ENCODE measurements around the gene KRTAP5-2. TPM values are rescaled to one million over a fixed set of nuclear protein-coding genes. Genes with fewer than 3 reads are reported as not detected.
A peak's percentile ranks its signal among the peaks of the same experiment; 100 is the strongest.
"Not testable (repeated sequence)": the region's sequence is repeated elsewhere in the genome, so short reads cannot be mapped to it uniquely, and the experiment has no call there.

KRTAP5-2 gene
- total RNA-seq (not detected), polyA plus RNA-seq (0.46 TPM)

- Histone ChIP-seq H3K27ac (ENCODE audit: low read depth, low read length) (no peak within 1 kb of the TSS), H3K4me3 (ENCODE audit: low read length) (no peak within 1 kb of the TSS), H3K4me1 (ENCODE audit: insufficient read depth, low read length) (peaks cover 4% of the 10 kb centered on the region), H3K9me3 (ENCODE audit: low read length) (no peaks in the 10 kb centered on the region), H3K36me3 (ENCODE audit: insufficient read depth, low read length) (no peaks in the 10 kb centered on the region), H3K27me3 (ENCODE audit: insufficient read depth, low read length, poor library complexity, severe bottlenecking) (no peaks in the 10 kb centered on the region)
- ChIA-PET POLR2A (no interaction called here), CTCF (no interaction called here)
- DNase-seq = no peak
- H3K9me3 Mint-ChIP-seq = peaks cover 0 to 2% (median 0%) of the 10 kb centered on the region in 5 donors
- H3K4me1 Mint-ChIP-seq = peaks cover 8 to 10% (median 9%) of the 10 kb centered on the region in 3 donors
- H3K27me3 Mint-ChIP-seq = peaks cover 20 to 70% of the 10 kb centered on the region in 2 donors
- H3K36me3 Mint-ChIP-seq = peaks cover 0 to 4% (median 0%) of the 10 kb centered on the region in 3 donors
- H3K4me3 Mint-ChIP-seq = no peak within 1 kb of the TSS
- H3K27ac Mint-ChIP-seq = peak within 1 kb of the TSS in 3 of 8 donors; percentile 73 to 82 (median 74)
Measured at GRCh38 chr11:1597994-1598380, at the start of gene KRTAP5-2. TSS of gene KRTAP5-2 (minus strand) at chr11:1598294. CDS start at chr11:1598250, 44 bp downstream.

DNA sequence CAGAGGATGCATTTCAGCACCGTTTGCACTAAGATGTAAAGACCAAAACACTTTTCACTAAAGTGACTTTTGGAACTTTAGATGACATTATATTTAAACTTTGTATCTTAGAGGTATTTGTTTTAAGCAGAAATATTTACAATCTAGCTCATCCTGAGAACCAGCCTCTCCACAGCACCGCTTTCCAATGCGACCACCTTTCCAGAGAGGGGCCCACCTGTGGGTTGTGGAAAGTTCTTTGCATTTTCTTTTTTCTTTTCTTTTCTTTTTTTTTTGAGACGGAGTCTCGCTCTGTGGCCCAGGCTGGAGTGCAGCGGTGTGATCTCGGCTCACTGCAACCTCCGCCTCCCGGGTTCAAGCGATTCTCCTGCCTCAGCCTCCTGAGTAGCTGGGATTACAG, 48.4 kb upstream of the KRTAP5-2 start:
- H3K4me3 ChIP-seq (ENCODE audit: low read length); H3K36me3 Mint-ChIP-seq; H3K27ac Mint-ChIP-seq; H3K9me3 ChIP-seq (ENCODE audit: low read length); H3K9me3 Mint-ChIP-seq; H3K4me1 Mint-ChIP-seq; H3K4me1 ChIP-seq (ENCODE audit: insufficient read depth, low read length); H3K36me3 ChIP-seq (ENCODE audit: insufficient read depth, low read length); H3K4me3 Mint-ChIP-seq; CTCF ChIA-PET; H3K27me3 ChIP-seq (ENCODE audit: insufficient read depth, low read length, poor library complexity, severe bottlenecking); POLR2A ChIA-PET; DNase-seq; H3K27ac ChIP-seq (ENCODE audit: low read depth, low read length): not testable (repeated sequence)
- H3K27me3 Mint-ChIP-seq = peaks cover 7 to 11% of the 10 kb centered on the region in 2 donors

DNA sequence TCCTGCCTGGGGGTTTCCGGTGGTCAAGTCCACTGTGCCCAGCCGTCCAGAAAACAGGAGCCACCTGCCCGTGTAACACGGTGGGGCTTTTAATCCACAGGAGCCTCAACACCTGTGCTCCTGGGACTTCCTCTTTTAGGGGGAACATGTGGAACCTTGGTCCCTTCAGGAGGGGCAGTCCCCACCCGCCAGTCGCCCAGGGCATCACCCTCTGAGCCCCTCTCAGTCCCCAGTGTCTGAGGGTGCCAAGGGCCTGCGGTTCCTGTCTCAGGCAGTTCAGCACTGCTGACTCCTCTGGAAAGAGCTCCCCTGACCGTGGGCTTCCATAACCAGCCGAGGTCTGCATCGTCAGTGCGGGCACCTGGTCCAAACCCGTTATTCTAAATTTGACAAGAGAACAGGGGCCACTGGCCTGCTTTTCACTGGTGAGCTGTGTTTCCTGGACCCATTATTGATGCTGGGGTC, 47.3 kb upstream of the KRTAP5-2 start:
- Mint-ChIP-seq H3K4me1 (no peaks in the 10 kb centered on the region), H3K36me3 (no peaks in the 10 kb centered on the region), H3K9me3 (no peaks in the 10 kb centered on the region), H3K27ac (no peak overlapping the region), H3K4me3 (no peak overlapping the region), H3K27me3 (peaks cover 4 to 12% of the 10 kb centered on the region in 2 donors)
- Histone ChIP-seq H3K27ac (ENCODE audit: low read depth, low read length) (no peak overlapping the region), H3K9me3 (ENCODE audit: low read length) (no peaks in the 10 kb centered on the region), H3K4me3 (ENCODE audit: low read length) (no peak overlapping the region), H3K27me3 (ENCODE audit: insufficient read depth, low read length, poor library complexity, severe bottlenecking) (no peaks in the 10 kb centered on the region), H3K36me3 (ENCODE audit: insufficient read depth, low read length) (no peaks in the 10 kb centered on the region), H3K4me1 (ENCODE audit: insufficient read depth, low read length) (no peaks in the 10 kb centered on the region)
- ChIA-PET POLR2A (no interaction called here), CTCF (interaction anchor here (0.9 kb wide), 1 partner anchor 48 kb away, joined by 4 read pairs; no protein-coding TSS in a partner anchor)
- DNase-seq = no peak

DNA sequence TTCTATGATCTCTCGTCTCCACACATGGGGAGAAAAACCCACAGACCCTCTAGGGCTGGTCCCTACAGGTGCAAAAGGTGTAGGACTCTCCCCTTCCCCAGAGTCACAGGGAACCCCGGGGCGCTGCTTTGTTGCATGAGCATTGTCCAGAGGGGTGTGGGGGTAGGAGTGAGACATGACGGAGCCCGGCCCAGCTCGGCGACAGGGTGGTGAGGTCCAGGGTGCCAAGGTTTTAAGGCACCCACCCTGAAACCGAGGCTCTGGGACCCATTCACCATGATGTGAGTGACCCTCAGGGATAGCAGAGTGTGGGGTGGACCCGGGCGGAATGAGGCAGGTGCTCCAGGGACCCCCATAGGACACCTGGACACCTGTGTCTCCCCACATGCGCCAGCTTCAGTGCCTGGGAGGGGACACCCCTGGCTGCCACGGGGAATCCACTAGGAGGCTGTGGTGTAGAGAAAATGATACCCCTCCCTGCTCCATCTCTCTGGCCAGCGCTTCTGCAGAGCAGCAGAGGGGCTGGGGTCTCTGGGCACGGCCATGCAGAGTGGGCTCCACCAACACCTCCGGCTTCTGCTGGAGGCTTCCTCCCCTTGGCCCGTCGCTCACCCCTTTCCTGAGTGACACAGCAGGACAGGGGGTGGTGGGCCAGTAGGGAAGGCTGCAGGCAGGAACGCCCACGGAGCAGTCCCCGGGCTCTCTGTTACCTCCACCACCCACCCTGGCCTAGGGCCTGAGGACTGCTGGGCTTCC, 46.7 kb upstream of the KRTAP5-2 start:
- no peak for DNase-seq
- Histone ChIP-seq H3K4me1 (ENCODE audit: insufficient read depth, low read length) (no peaks in the 10 kb centered on the region), H3K27me3 (ENCODE audit: insufficient read depth, low read length, poor library complexity, severe bottlenecking) (no peaks in the 10 kb centered on the region), H3K36me3 (ENCODE audit: insufficient read depth, low read length) (no peaks in the 10 kb centered on the region), H3K4me3 (ENCODE audit: low read length) (no peak overlapping the region), H3K9me3 (ENCODE audit: low read length) (no peaks in the 10 kb centered on the region), H3K27ac (ENCODE audit: low read depth, low read length) (no peak overlapping the region)
- CTCF ChIA-PET = interaction anchor here (0.9 to 3.2 kb wide), 2 partner anchors 8 to 49 kb away, joined by 4 to 13 read pairs; no protein-coding TSS in a partner anchor
- no peak overlapping the region for H3K27ac Mint-ChIP-seq
- peaks cover 0 to 4% (median 0%) of the 10 kb centered on the region in 3 donors for H3K4me1 Mint-ChIP-seq
- POLR2A ChIA-PET = no interaction called here
- no peak overlapping the region for H3K4me3 Mint-ChIP-seq
- H3K36me3 Mint-ChIP-seq = no peaks in the 10 kb centered on the region
- H3K27me3 Mint-ChIP-seq = peaks cover 7 to 18% of the 10 kb centered on the region in 2 donors
- no peaks in the 10 kb centered on the region for H3K9me3 Mint-ChIP-seq

- H3K4me3 ChIP-seq (ENCODE audit: low read length) = no peak overlapping the region
- POLR2A ChIA-PET = no interaction called here
- no peaks in the 10 kb centered on the region for H3K36me3 Mint-ChIP-seq
- DNase-seq = no peak
- CTCF ChIA-PET = interaction anchor here (3.2 kb wide), 1 partner anchor 10 kb away, joined by 13 read pairs; no protein-coding TSS in a partner anchor
- no peaks in the 10 kb centered on the region for H3K9me3 ChIP-seq (ENCODE audit: low read length)
- H3K27ac Mint-ChIP-seq = no peak overlapping the region
- no peaks in the 10 kb centered on the region for H3K36me3 ChIP-seq (ENCODE audit: insufficient read depth, low read length)
- no peaks in the 10 kb centered on the region for H3K4me1 ChIP-seq (ENCODE audit: insufficient read depth, low read length)
- no peak overlapping the region for H3K4me3 Mint-ChIP-seq
- no peaks in the 10 kb centered on the region for H3K27me3 ChIP-seq (ENCODE audit: insufficient read depth, low read length, poor library complexity, severe bottlenecking)
- H3K27me3 Mint-ChIP-seq = peaks cover 7 to 22% of the 10 kb centered on the region in 2 donors
- H3K27ac ChIP-seq (ENCODE audit: low read depth, low read length) = no peak overlapping the region
- peaks cover 0 to 5% (median 0%) of the 10 kb centered on the region in 3 donors for H3K4me1 Mint-ChIP-seq
- no peaks in the 10 kb centered on the region for H3K9me3 Mint-ChIP-seq
Measured at GRCh38 chr11:1643146-1643690, 45.1 kb upstream of the KRTAP5-2 start.

DNA sequence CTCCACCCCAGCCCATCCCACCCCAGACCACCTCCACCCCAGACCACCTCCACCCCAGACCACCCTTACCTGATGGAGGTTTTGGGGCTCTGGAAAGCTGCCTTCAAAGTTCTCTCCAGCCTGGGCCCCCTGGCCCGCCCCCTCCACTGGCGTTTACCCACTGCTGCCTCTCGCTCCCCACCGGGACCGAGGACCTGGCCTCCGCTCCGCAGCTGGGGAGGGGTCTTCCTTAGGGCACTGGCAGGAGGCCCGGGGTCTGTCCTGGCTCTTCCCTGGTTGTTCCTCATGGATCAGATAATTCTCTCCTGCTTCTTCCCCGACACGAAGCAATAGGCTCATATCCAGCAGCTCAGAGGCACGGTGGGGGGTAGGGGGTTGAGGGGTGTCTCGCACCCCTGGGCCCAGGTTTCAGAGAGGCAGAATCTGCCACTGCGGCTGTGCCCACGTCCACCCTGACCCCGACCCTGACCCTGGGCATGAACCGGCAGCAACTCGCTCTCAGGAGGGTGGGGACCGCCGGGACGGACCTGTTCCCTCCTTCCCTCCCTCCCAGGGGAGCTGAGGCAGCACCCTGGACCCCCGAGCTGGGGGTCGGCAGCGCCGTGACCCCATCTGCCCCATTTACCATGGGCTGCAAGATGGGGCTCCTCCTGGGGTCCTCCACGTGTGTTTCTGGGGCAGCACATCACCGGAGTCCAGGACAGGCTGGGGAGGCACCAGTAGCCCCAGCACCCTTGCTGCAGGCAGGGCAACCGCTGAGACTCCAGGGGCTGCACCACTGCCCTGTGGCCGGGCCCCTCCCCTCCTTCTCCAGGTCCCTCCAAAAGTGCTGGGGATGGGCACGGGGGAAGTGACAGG, 44.4 kb upstream of the KRTAP5-2 start:
- Mint-ChIP-seq H3K27me3 (peaks cover 7 to 22% of the 10 kb centered on the region in 2 donors), H3K27ac (no peak overlapping the region), H3K36me3 (no peaks in the 10 kb centered on the region), H3K4me3 (no peak overlapping the region), H3K9me3 (no peaks in the 10 kb centered on the region), H3K4me1 (peaks cover 0 to 5% (median 0%) of the 10 kb centered on the region in 3 donors)
- Histone ChIP-seq H3K27ac (ENCODE audit: low read depth, low read length) (no peak overlapping the region), H3K27me3 (ENCODE audit: insufficient read depth, low read length, poor library complexity, severe bottlenecking) (no peaks in the 10 kb centered on the region), H3K4me3 (ENCODE audit: low read length) (no peak overlapping the region), H3K9me3 (ENCODE audit: low read length) (no peaks in the 10 kb centered on the region), H3K36me3 (ENCODE audit: insufficient read depth, low read length) (no peaks in the 10 kb centered on the region), H3K4me1 (ENCODE audit: insufficient read depth, low read length) (no peaks in the 10 kb centered on the region)
- DNase-seq = no peak
- CTCF ChIA-PET = interaction anchor here (3.2 kb wide), 1 partner anchor 10 kb away, joined by 13 read pairs; no protein-coding TSS in a partner anchor
- POLR2A ChIA-PET = no interaction called here

DNA sequence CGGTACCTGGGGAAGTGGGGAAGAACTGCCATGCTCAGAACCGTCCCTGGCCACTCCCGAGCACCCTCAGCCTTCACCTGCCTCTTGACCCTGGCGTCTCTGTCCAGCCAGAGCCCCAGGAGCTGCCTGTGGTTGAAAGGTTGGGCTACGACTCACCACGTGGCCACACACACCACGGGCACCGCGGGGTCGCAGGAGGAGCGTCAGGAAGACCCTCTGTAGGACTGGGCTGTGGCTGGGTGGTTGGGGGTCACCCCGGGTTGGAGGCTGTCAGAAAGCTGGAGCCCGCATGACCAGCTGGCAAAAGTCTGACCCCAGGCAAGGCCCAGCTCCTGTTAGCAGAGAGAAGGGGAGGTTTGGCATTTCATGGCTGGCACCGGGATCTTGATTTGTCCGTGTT, 43.0 kb upstream of the KRTAP5-2 start:
- Histone ChIP-seq H3K9me3 (ENCODE audit: low read length) (no peaks in the 10 kb centered on the region), H3K4me1 (ENCODE audit: insufficient read depth, low read length) (no peaks in the 10 kb centered on the region), H3K4me3 (ENCODE audit: low read length) (no peak overlapping the region), H3K27ac (ENCODE audit: low read depth, low read length) (no peak overlapping the region), H3K36me3 (ENCODE audit: insufficient read depth, low read length) (no peaks in the 10 kb centered on the region), H3K27me3 (ENCODE audit: insufficient read depth, low read length, poor library complexity, severe bottlenecking) (no peaks in the 10 kb centered on the region)
- Mint-ChIP-seq H3K36me3 (no peaks in the 10 kb centered on the region), H3K9me3 (no peaks in the 10 kb centered on the region), H3K27ac (no peak overlapping the region), H3K4me1 (peaks cover 0 to 5% (median 0%) of the 10 kb centered on the region in 3 donors), H3K27me3 (peaks cover 16 to 22% of the 10 kb centered on the region in 2 donors), H3K4me3 (no peak overlapping the region)
- no peak for DNase-seq
- ChIA-PET POLR2A (no interaction called here), CTCF (interaction anchor here (1.4 kb wide), 1 partner anchor 9 kb away, joined by 5 read pairs; no protein-coding TSS in a partner anchor)
